K562 (cell line): Measurements from ENCODE around the gene RPS23. TPM values are rescaled to one million over a fixed set of nuclear protein-coding genes. Genes with fewer than 3 reads are reported as not detected.

ENCODE experiments used
- ATAC-seq: fragments of 200-7000 bp; cut with Tn5 transposase; 3 replicates; pipeline ENCODE4 v1.9.1; 2020; ENCODE audit warnings: moderate library complexity
- BruUV-seq: library from RNA; stranded (reverse); fragments of 400-500 nt; replicated peaks from 2 replicates; lab custom pipeline; 2021; lab: Mats Ljungman, UMichigan
- CTCF ChIA-PET: fragments of 300-600 bp; formaldehyde crosslinking; extraction: SDS; loops from one replicate; lab custom pipeline; 2021; ENCODE audit warnings: low intra/inter-chr PET ratio; lab: Yijun Ruan, JAX
- POLR2A ChIA-PET: fragments of 300-600, 350-650 bp; sonication (Branson Sonifier 250); formaldehyde crosslinking; extraction: SDS; loops from one replicate; lab custom pipeline; 2021; ENCODE audit warnings: antibody characterized with exemption, inconsistent platforms; lab: Yijun Ruan, JAX
- DNase-seq, 4 experiments: peaks; one replicate each; pipeline versions ENCODE4 v3.0.0 to v3.0.0-alpha.2; 2011 to 2018; ENCODE audit warnings: low spot score in 3 of 4, mixed read lengths in 3 of 4; ENCODE audit errors: extremely low read depth in 1 of 4
- FAIRE-seq: peaks from 2 replicates; lab custom pipeline; 2011; peaks lifted over from hg19 to GRCh38; lab: Jason Lieb, UNC
- H2AFZ ChIP-seq: 2 replicates; pipeline ENCODE4 v1.6.0; 2011; ENCODE audit warnings: low read depth, low read length, control low read depth, inconsistent platforms
- H3K27ac ChIP-seq: fragments of 200-600 bp; 3 replicates; pipeline ENCODE4 v1.8.0; 2011; ENCODE audit warnings: low read depth, mild to moderate bottlenecking, control low read depth, inconsistent platforms, low read length, moderate library complexity, mixed read lengths; ENCODE audit errors: extremely low read depth
- H3K27me3 ChIP-seq, 2 experiments: fragments of 300-600 bp in 1 of 2; 2 replicates in 1 of 2; 3 replicates in 1 of 2; pipeline versions ENCODE4 v1.6.0 to v1.8.0; 2011; ENCODE audit warnings: inconsistent platforms in 2 of 2, low read length in 2 of 2, mild to moderate bottlenecking in 1 of 2, mixed read lengths in 1 of 2, moderate library complexity in 1 of 2; ENCODE audit not compliant: control insufficient read depth in 2 of 2, insufficient read depth in 2 of 2
- H3K36me3 ChIP-seq: fragments of 300-600 bp; 3 replicates; pipeline ENCODE4 v1.8.0; 2011; ENCODE audit warnings: mild to moderate bottlenecking, low read length, inconsistent platforms; ENCODE audit not compliant: control insufficient read depth, insufficient read depth
- H3K4me1 ChIP-seq, 2 experiments: fragments of 200-600 bp in 1 of 2; replicated peaks in 1 of 2; 2 replicates in 1 of 2; 3 replicates in 1 of 2; pipeline versions ENCODE4 v1.5.1 to v1.8.0; 2011; ENCODE audit warnings: inconsistent platforms in 2 of 2, low read length in 2 of 2, mild to moderate bottlenecking in 1 of 2, mixed read lengths in 1 of 2, moderate library complexity in 1 of 2; ENCODE audit not compliant: control insufficient read depth in 2 of 2, insufficient read depth in 2 of 2
- H3K4me2 ChIP-seq: 2 replicates; pipeline ENCODE4 v1.6.1; 2011; ENCODE audit warnings: low read length, control low read depth, inconsistent platforms, mixed read lengths; ENCODE audit not compliant: insufficient read depth
- H3K4me3 ChIP-seq: fragments of 200-600 bp; sonication (generic), shearing (Covaris generic); 2 replicates; pipeline ENCODE4 v1.5.1; 2016; ENCODE audit warnings: control low read depth, inconsistent platforms
- H3K79me2 ChIP-seq: fragments of 200-600 bp; 3 replicates; pipeline ENCODE4 v1.8.0; 2011; ENCODE audit warnings: low read length, inconsistent platforms; ENCODE audit not compliant: control insufficient read depth, insufficient read depth
- H3K9ac ChIP-seq, 2 experiments: 2 replicates each; pipeline versions ENCODE4 v1.6.0 to v1.6.1; 2011; ENCODE audit warnings: low read depth in 2 of 2, low read length in 2 of 2, control low read depth in 1 of 2, inconsistent platforms in 1 of 2, mild to moderate bottlenecking in 1 of 2, mixed read lengths in 1 of 2; ENCODE audit not compliant: insufficient read depth in 1 of 2
- H3K9me1 ChIP-seq: one replicate; pipeline ENCODE4 v1.6.0; 2011; ENCODE audit warnings: inconsistent platforms, mild to moderate bottlenecking, low read length, moderate library complexity; ENCODE audit not compliant: control insufficient read depth, insufficient read depth
- H3K9me3 ChIP-seq: replicated peaks from 2 replicates; pipeline ENCODE4 v1.5.1; 2011; ENCODE audit warnings: low read depth, low read length, inconsistent platforms; ENCODE audit not compliant: control insufficient read depth, insufficient read depth
- H4K20me1 ChIP-seq: replicated peaks from 2 replicates; pipeline ENCODE4 v1.6.1; 2011; ENCODE audit warnings: low read length, inconsistent platforms, mixed read lengths; ENCODE audit not compliant: control insufficient read depth, insufficient read depth
- ADNP ChIP-seq: fragments of 200-800 bp; sonication (Bioruptor generic); IDR thresholded peaks from 2 replicates; pipeline ENCODE4 v1.6.1; 2016; ENCODE audit warnings: missing genetic modification characterization, missing compliant biosample characterization
- BRCA1 ChIP-seq, 2 experiments: fragments of 450-650 bp in 1 of 2; sonication (generic) in 1 of 2; formaldehyde crosslinking in 1 of 2; IDR thresholded peaks; 2 replicates each; pipeline versions ENCODE4 v1.5.0 to v1.6.1; 2017 to 2020; ENCODE audit warnings: mild to moderate bottlenecking in 1 of 2, missing genetic modification reagents in 1 of 2
- GATA2 ChIP-seq: sonication (generic); formaldehyde crosslinking; IDR thresholded peaks from 2 replicates; pipeline ENCODE4 v1.4.0; 2020; ENCODE audit warnings: mild to moderate bottlenecking, missing genetic modification reagents
- HNRNPK ChIP-seq: fragments of 200-400 bp; formaldehyde crosslinking; IDR thresholded peaks from one replicate; pipeline ENCODE4 v1.6.1; 2018; ENCODE audit warnings: mild to moderate bottlenecking, low read depth, low read length; ENCODE audit not compliant: poor library complexity, severe bottlenecking
- HNRNPLL ChIP-seq: fragments of 200-400 bp; formaldehyde crosslinking; IDR thresholded peaks from 2 replicates; pipeline ENCODE4 v1.6.1; 2017; ENCODE audit warnings: low read length, low read depth, mild to moderate bottlenecking; ENCODE audit not compliant: poor library complexity, severe bottlenecking
- KDM2B ChIP-seq: fragments of 250-450 bp; sonication (Bioruptor Pico); IDR thresholded peaks from 2 replicates; pipeline ENCODE4 v1.8.0; 2021; ENCODE audit warnings: mild to moderate bottlenecking, moderate library complexity
- MAFG ChIP-seq: fragments of 450-650 bp; conservative IDR thresholded peaks from 2 replicates; pipeline ENCODE4 v1.6.1; 2016; ENCODE audit warnings: missing genetic modification characterization, missing compliant biosample characterization
- MITF ChIP-seq: IDR thresholded peaks from 2 replicates; pipeline ENCODE4 v1.6.1; 2014; ENCODE audit warnings: antibody characterized with exemption
- NR0B1 ChIP-seq: fragments of 450-650 bp; IDR thresholded peaks from one replicate; pipeline ENCODE4 v1.6.1; 2018; ENCODE audit warnings: mild to moderate bottlenecking, moderate library complexity; ENCODE audit not compliant: partially characterized antibody
- PRDM10 ChIP-seq: fragments of 450-650 bp; IDR thresholded peaks from 2 replicates; pipeline ENCODE4 v1.6.1; 2018; ENCODE audit not compliant: partially characterized antibody
- TAF15 ChIP-seq: fragments of 200-400 bp; formaldehyde crosslinking; IDR thresholded peaks from 2 replicates; pipeline ENCODE4 v1.6.1; 2017; ENCODE audit warnings: mild to moderate bottlenecking, low read depth, low read length, moderate library complexity
- THAP7 ChIP-seq: fragments of 250-450 bp; sonication (Bioruptor Pico); IDR thresholded peaks from 2 replicates; pipeline ENCODE4 v1.5.0; 2021
- ZFP36 ChIP-seq: fragments of 150-350 bp; IDR thresholded peaks from 2 replicates; pipeline ENCODE4 v1.6.1; 2018; ENCODE audit warnings: low read length, low read depth; ENCODE audit not compliant: partially characterized antibody
- ZNF140 ChIP-seq: fragments of 250-450 bp; sonication (Bioruptor Pico); IDR thresholded peaks from 2 replicates; pipeline ENCODE4 v1.8.0; 2021; ENCODE audit warnings: moderate library complexity, mild to moderate bottlenecking, inconsistent platforms
- ZNF586 ChIP-seq: fragments of 450-650 bp; formaldehyde crosslinking; conservative IDR thresholded peaks from 2 replicates; pipeline ENCODE4 v1.4.0; 2020; ENCODE audit warnings: mild to moderate bottlenecking, moderate library complexity
- ZNF699 ChIP-seq: fragments of 250-450 bp; sonication (Bioruptor Pico); IDR thresholded peaks from 2 replicates; pipeline ENCODE4 v1.8.0; 2021; ENCODE audit warnings: mild to moderate bottlenecking, moderate library complexity; ENCODE audit not compliant: insufficient replicate concordance
- WGBS: fragments of 100-300 bp; shearing (Covaris generic); methylation state at CpG from one replicate; pipeline ENCODE4 v1.1.6; 2016; ENCODE audit warnings: low coverage, mixed read lengths; ENCODE audit not compliant: insufficient coverage; ENCODE audit errors: missing lambda C conversion rate; 5-methylcytosine and 5-hydroxymethylcytosine counted together
- in situ Hi-C: fragments of 300-500 bp; cut with MboI; formaldehyde crosslinking; loops from 4 replicates; pipeline ENCODE4 v1.15.0; 2018; ENCODE audit warnings: inconsistent platforms, mixed read lengths
- intact Hi-C: fragments of 100-400 bp; cut with micrococcal nuclease; formaldehyde crosslinking; loops from 2 replicates; pipeline ENCODE4 v1.14.2; 2022
- polyA plus RNA-seq, 8 experiments: library from polyadenylated mRNA; depleted of rRNA in 4 of 8; stranded (reverse) in 5 of 8; unstranded in 3 of 8; fragments of >200 nt; fragmentation: Nextera tagmentation in 2 of 8; fragmentation: Illumina TruSeq in 1 of 8; extraction: Ambion mirVana in 2 of 8; extraction: Trizol in 1 of 8; gene quantifications; 2 replicates each; pipeline versions ENCODE4 v1.2.1 to v1.2.3, GENCODE V29; 2011 to 2014; ENCODE audit warnings: inconsistent platforms in 1 of 8, missing spikeins in 1 of 8
- total RNA-seq, 7 experiments: library from RNA; depleted of rRNA in 6 of 7; stranded (reverse); fragments of >200 nt in 6 of 7; fragmentation: Illumina TruSeq in 2 of 7; extraction: Trizol in 2 of 7; gene quantifications; 2 replicates each; pipeline versions ENCODE4 v1.2.1 to v1.2.3, GENCODE V29; 2011 to 2021; ENCODE audit warnings: low replicate concordance in 1 of 7

Gene RPS23
- total and polyA plus RNA-seq, 9 of the 15 experiments (the other 6 are each of a cell fraction or from before 2014, with no cell fraction given): 3,252 to 10,689 (median 6,302) TPM

GRCh38 chr5:82291420-82291819, 13.3 kb upstream of the RPS23 start:
- Histone ChIP-seq H2AFZ (no peak overlapping the region), H3K9me3 (no peaks in the 10 kb centered on the region), H3K4me2 (no peak overlapping the region), H3K9me1 (no peaks in the 10 kb centered on the region), H3K36me3 (no peaks in the 10 kb centered on the region), H3K4me1 (peaks cover 2 to 10% of the 10 kb centered on the region in 2 experiments; a peak in 2 of 5 replicates), H3K4me3 (no peak overlapping the region), H3K27me3 (no peaks in the 10 kb centered on the region), H3K27ac (no peak overlapping the region), H3K79me2 (0 out of 3 replicates have a peak, but pooled peaks cover under 1% of the 10 kb centered on the region), H3K9ac (no peak overlapping the region), H4K20me1 (no peaks in the 10 kb centered on the region)
- intact Hi-C loops (no loop called here), in situ Hi-C loops (no loop called here)
- FAIRE-seq: no peak
- no TSS peak for BruUV-seq
- DNase-seq: no peak
- ChIA-PET CTCF (no interaction called here), POLR2A (interaction anchor here (0.9 to 3.0 kb wide), 2 partner anchors 12 to 15 kb away, joined by 3 to 12 read pairs; partner anchors contain the start of gene RPS23)
- ATAC-seq: no peak
- 45% methylated on average over 2 of the region's 2 CpGs for WGBS
- no peak for TF ChIP-seq MITF
- no peak for TF ChIP-seq THAP7 (CRISPR knock-in tag)
- TF ChIP-seq KDM2B (CRISPR knock-in tag): no peak
- no peak for TF ChIP-seq ZNF699 (CRISPR knock-in tag)
- TF ChIP-seq HNRNPLL: no peak
- TF ChIP-seq NR0B1: no peak
- no peak for TF ChIP-seq ZNF140 (CRISPR knock-in tag)
- TF ChIP-seq ZNF586 (CRISPR knock-in tag): no peak
- no peak for TF ChIP-seq ZFP36
- no peak for TF ChIP-seq BRCA1 (IDR thresholded peaks at IDR 0.05)
- no peak for TF ChIP-seq BRCA1 (CRISPR knock-in tag; IDR thresholded peaks at IDR 0.05)
- TF ChIP-seq GATA2 (CRISPR knock-in tag): no peak
- no peak for TF ChIP-seq ADNP
- TF ChIP-seq TAF15: no peak
- no peak for TF ChIP-seq PRDM10
- no peak for TF ChIP-seq HNRNPK
- TF ChIP-seq MAFG (tag): no peak
